ENCODE data around the gene TMIGD3.

Gene TMIGD3

DNA sequence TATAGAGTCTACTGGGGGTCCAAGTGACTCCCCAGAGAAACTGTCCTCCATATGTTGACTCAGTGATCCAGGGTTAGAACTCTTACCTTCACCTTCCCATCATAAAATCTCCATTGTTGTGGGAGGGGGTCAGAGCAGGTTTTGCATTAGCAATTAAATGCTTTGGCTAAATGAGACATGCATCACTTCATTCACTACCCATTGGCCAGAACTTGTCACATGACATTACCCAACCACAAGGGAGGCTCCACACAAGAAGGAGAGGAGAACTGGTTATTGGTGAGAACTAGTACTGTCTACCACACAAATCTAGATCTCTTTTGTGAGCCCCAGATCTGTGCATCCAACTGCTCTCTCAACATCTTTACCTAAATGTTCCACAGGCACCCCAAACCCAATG, 33.9 kb downstream of the TMIGD3 start (continued):
- TF ChIP-seq, protein P1, sequence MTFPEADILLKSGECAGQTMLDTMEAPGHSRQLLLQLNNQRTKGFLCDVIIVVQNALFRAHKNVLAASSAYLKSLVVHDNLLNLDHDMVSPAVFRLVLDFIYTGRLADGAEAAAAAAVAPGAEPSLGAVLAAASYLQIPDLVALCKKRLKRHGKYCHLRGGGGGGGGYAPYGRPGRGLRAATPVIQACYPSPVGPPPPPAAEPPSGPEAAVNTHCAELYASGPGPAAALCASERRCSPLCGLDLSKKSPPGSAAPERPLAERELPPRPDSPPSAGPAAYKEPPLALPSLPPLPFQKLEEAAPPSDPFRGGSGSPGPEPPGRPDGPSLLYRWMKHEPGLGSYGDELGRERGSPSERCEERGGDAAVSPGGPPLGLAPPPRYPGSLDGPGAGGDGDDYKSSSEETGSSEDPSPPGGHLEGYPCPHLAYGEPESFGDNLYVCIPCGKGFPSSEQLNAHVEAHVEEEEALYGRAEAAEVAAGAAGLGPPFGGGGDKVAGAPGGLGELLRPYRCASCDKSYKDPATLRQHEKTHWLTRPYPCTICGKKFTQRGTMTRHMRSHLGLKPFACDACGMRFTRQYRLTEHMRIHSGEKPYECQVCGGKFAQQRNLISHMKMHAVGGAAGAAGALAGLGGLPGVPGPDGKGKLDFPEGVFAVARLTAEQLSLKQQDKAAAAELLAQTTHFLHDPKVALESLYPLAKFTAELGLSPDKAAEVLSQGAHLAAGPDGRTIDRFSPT (tag by site-specific recombination; IDR thresholded peaks at IDR 0.05): no peak

GRCh38 chr1:111468717-111469100, 34.7 kb downstream of the TMIGD3 start:
- TF ChIP-seq ZNF792 (tag by site-specific recombination; IDR thresholded peaks at IDR 0.05) (no peak), ZNF510 (tag by site-specific recombination; IDR thresholded peaks at IDR 0.05; ENCODE audit: insufficient replicate concordance) (no peak), ZNF184 (tag by site-specific recombination; IDR thresholded peaks at IDR 0.05) (no peak), ZNF202 (tag by site-specific recombination; IDR thresholded peaks at IDR 0.05; ENCODE audit: borderline replicate concordance) (no peak), GFI1B (tag by site-specific recombination; IDR thresholded peaks at IDR 0.05) (no peak), HOXA7 (CRISPR knock-in tag; IDR thresholded peaks at IDR 0.05; ENCODE audit: borderline replicate concordance) (no peak), ZSCAN5A (tag by site-specific recombination; IDR thresholded peaks at IDR 0.05) (no peak), ZNF707 (tag by site-specific recombination; IDR thresholded peaks at IDR 0.05) (no peak), ZNF585B (tag by site-specific recombination; IDR thresholded peaks at IDR 0.05) (no peak), SP2 (tag by site-specific recombination; IDR thresholded peaks at IDR 0.05) (no peak), BCL11A (tag by site-specific recombination; IDR thresholded peaks at IDR 0.05; ENCODE audit: low read depth) (no peak), ZEB2 (tag by site-specific recombination; IDR thresholded peaks at IDR 0.05) (no peak), ZNF600 (tag by site-specific recombination; IDR thresholded peaks at IDR 0.05) (no peak), ZNF785 (tag by site-specific recombination; IDR thresholded peaks at IDR 0.05) (no peak), ZBTB48 (tag by site-specific recombination; IDR thresholded peaks at IDR 0.05) (no peak), ZNF138 (tag by site-specific recombination; IDR thresholded peaks at IDR 0.05; ENCODE audit: borderline replicate concordance) (no peak), GLIS1 (tag by site-specific recombination; IDR thresholded peaks at IDR 0.05) (no peak), ZNF362 (tag by site-specific recombination; IDR thresholded peaks at IDR 0.05) (no peak)
- TF ChIP-seq, protein P2, sequence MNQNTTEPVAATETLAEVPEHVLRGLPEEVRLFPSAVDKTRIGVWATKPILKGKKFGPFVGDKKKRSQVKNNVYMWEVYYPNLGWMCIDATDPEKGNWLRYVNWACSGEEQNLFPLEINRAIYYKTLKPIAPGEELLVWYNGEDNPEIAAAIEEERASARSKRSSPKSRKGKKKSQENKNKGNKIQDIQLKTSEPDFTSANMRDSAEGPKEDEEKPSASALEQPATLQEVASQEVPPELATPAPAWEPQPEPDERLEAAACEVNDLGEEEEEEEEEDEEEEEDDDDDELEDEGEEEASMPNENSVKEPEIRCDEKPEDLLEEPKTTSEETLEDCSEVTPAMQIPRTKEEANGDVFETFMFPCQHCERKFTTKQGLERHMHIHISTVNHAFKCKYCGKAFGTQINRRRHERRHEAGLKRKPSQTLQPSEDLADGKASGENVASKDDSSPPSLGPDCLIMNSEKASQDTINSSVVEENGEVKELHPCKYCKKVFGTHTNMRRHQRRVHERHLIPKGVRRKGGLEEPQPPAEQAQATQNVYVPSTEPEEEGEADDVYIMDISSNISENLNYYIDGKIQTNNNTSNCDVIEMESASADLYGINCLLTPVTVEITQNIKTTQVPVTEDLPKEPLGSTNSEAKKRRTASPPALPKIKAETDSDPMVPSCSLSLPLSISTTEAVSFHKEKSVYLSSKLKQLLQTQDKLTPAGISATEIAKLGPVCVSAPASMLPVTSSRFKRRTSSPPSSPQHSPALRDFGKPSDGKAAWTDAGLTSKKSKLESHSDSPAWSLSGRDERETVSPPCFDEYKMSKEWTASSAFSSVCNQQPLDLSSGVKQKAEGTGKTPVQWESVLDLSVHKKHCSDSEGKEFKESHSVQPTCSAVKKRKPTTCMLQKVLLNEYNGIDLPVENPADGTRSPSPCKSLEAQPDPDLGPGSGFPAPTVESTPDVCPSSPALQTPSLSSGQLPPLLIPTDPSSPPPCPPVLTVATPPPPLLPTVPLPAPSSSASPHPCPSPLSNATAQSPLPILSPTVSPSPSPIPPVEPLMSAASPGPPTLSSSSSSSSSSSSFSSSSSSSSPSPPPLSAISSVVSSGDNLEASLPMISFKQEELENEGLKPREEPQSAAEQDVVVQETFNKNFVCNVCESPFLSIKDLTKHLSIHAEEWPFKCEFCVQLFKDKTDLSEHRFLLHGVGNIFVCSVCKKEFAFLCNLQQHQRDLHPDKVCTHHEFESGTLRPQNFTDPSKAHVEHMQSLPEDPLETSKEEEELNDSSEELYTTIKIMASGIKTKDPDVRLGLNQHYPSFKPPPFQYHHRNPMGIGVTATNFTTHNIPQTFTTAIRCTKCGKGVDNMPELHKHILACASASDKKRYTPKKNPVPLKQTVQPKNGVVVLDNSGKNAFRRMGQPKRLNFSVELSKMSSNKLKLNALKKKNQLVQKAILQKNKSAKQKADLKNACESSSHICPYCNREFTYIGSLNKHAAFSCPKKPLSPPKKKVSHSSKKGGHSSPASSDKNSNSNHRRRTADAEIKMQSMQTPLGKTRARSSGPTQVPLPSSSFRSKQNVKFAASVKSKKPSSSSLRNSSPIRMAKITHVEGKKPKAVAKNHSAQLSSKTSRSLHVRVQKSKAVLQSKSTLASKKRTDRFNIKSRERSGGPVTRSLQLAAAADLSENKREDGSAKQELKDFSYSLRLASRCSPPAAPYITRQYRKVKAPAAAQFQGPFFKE (tag by site-specific recombination; IDR thresholded peaks at IDR 0.05; ENCODE audit: borderline replicate concordance): no peak
- ChIA-PET POLR2A (no interaction called here), CTCF (interaction anchor here (0.9 to 1.0 kb wide), 2 partner anchors 16 to 62 kb away, joined by 3 to 4 read pairs; no protein-coding TSS in a partner anchor)
- Histone ChIP-seq H3K4me1 (ENCODE audit: control insufficient read depth, insufficient read depth, low read length) (peaks cover 3% of the 10 kb centered on the region; the same call in 1 of the 2 replicates), H3K27ac (ENCODE audit: extremely low read depth, low read depth, low read length) (no peak overlapping the region), H3K9me3 (ENCODE audit: control insufficient read depth, insufficient read depth, low read depth, low read length) (no peaks in the 10 kb centered on the region), H3K4me3 (ENCODE audit: low read depth, low read length) (no peak overlapping the region), H3K36me3 (ENCODE audit: control insufficient read depth in 2 of 2, insufficient read depth in 1 of 2, low read length in 2 of 2) (peaks cover 0 to 41% of the 10 kb centered on the region in 2 experiments; a peak in 1 of 3 replicates)

All from HEK293 (cell line).